ENCODE measurements around the gene IL23A.
"Not testable (repeated sequence)": the region's sequence is repeated elsewhere in the genome, so short reads cannot be mapped to it uniquely, and the experiment has no call there.

Gene IL23A

GRCh38 chr12:56338308-56339157, at the start of gene IL23A:
TSS of gene IL23A (plus strand) at chr12:56338884. CDS start at chr12:56339045, 161 bp downstream.
- intact Hi-C loops (cut with DNase I), result no loop called here
- DNase-seq, result no peak

DNA sequence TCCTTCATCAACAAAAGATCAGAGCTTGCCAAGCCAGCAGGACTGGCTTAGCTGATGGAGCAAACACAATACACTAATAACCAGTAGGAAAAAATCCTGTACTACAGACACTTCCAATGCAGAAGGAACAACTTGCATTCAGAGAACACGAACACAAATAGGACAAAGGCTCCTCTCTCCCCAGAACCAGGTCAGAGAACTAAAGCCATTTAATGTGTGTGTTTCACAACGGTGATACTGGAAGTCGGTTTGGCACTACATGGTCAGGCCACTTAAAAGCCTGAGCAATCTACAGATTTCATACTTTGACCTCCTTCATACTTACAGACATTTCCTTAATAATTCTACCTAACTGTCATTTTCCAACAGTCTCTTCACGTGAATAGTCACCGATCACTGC, 44.9 kb upstream of the IL23A start:
- no peak for DNase-seq
- intact Hi-C loops (cut with DNase I), result no loop called here

DNA sequence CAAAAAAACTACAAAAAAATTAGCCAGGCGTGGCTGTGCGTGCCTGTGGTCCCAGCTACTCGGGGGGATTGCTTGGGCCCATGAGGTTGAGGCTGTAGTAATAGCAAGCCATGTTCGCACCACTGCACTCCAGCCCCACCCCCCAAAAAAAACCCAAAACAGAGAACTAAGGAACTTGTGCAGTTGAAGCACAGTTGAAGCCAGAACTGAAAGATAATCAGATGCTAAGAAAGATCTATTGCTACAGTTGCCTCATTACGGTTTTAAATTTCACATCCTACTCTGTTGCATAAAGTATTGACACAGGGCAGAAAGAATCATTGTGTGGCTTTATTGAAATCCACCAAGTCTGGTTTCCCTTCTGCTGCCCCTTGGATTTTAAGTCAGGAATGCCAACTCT, 42.4 kb upstream of the IL23A start:
- no peak for DNase-seq
- intact Hi-C loops (cut with DNase I), result no loop called here

DNA sequence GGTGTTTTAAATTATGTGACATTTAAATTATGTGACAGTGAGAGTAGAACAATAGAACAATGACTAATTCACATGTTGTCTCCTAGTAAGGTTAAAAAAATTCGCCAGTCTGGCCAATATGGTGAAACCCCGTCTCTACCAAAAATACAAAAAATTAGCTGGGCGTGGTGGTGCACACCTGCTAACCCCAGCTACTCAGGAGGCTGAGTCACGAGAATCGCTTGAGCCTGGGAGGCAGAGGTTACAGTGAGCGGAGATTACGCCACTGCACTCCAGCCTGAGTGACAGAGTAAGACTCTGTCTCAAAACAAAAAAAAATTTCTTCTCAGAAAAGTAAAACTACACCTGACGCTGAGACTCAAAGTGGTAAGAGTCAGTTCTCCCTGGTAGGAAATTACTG, 41.3 kb upstream of the IL23A start:
- intact Hi-C loops (cut with DNase I), result no loop called here
- DNase-seq, result no peak

DNA sequence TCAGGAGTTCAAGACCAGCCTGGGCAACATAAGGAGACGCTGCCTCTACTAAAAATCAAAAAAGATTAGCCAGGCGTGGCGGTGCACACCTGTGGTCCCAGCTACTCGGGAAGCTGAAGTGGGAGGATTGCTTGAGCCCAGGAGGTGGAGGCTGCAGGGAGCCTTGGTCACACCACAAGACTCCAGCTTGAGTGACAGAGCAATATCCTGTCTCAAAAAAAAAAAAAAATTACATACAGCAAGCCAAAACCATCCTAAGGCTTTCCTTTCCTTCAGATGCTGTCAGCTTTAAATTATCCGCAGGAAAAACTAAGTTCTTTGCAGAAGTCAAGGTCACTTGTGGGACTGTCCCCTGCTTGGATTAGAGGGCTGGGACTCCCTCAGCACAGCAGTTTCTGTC, 39.9 kb upstream of the IL23A start:
- intact Hi-C loops (cut with DNase I), result no loop called here
- DNase-seq, result no peak

- peak in 1 of 10 donors; percentile 79 for DNase-seq
- intact Hi-C loops (cut with DNase I), result no loop called here
Measured at GRCh38 chr12:56299308-56299852, 39.3 kb upstream of the IL23A start.

DNA sequence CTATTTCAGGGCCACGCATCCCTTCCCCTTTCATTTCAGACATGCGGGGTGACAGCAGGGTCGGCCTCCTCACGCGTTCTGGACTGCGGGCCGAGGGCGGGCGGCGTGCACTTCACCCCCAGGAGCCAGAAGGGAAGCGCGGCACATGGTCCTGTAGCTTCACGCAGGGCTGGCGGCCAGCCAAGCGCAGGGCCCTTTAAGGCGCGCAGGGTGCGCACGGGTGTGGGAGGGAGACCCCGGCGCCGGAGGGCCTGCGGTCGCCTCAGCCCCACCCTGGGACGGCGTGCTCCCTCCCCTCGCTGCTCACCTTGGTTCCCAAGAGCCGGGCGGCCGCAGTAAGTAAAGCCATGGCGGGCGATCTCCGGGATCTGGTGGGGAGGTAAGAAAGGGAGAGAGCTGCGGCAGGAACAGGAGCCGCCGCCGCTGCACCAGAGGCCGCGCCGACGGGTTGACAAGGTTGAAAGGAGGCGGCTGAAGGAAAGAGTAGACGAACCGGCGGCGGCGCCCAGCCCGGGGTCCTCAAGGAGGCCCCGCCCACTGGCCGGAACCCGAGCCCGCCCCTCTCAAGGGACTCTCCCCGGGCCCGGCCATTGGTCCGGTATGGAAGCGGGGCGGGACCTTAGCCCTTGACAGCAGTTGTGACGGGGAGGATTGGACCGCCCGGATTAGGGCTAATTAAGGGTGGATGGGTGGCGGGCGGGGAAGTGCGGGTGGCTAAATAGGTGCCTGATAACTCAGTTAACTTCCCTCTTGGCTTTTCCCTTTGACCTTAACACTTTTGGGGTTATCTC, 38.6 kb upstream of the IL23A start, which contains the start of gene CS:
Gene CS, minus strand, starts transcription at position 478 of the 791 bp plus-strand sequence. Its CDS starts 129 bp downstream, at position 349.
- intact Hi-C loops (cut with DNase I), result no loop called here
- peak; percentile 97 to 100 (median 99) for DNase-seq

GRCh38 chr12:56300644-56301464, 37.8 kb upstream of the IL23A start:
- DNase-seq, result no peak
- intact Hi-C loops (cut with DNase I), result no loop called here

DNA sequence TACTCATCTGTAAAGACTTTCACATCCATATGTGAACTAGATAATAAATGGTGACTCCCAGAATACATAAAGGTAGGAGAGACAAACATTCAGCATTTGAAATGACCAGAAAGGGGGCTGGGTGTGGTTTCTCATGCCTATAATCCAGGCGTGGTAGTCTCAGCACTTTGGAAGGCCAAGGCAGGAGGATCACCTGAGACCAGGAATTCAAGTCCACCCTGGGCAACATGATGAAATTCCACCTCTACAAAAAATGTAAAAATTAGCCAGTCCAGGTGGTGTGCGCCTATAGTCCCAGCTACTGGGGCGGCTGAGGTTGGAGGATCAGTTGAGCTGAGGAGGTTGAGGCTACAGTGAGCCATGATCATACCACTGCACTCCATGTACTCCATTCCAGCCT, 34.4 kb upstream of the IL23A start:
- no peak for DNase-seq
- intact Hi-C loops (cut with DNase I), result no loop called here

DNA sequence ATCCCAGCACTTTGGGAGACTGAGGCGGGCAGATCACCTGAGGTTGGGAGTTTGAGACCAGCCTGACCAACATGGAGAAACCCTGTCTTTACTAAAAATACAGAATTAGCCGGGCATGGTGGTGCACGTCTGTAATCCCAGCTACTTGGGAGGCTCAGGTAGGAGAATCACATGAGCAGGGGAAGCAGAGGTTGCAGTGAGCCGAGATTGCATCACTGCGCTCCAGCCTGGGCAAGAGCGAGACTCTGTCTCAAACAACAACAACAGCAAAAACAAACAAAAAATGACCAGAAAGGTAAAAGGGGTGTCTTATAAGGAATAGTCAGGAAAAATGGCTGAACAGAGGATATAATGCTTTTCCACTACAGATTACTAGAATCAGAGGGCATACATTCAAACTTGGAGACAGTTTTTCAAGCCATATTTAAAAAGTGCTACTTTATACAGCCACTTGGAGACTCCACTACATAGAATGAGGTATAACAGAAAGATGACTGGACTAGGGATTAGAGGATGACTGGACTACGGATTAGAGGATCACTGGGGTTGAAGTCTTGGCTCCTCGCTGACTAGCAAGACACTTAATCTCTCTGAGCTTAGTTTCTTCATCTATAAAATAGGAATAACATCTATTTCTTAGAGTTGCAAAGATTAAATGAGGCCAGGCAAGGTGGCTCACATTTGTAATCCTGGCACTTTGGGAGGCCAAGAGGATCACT, 33.7 kb upstream of the IL23A start:
- intact Hi-C loops (cut with DNase I), result no loop called here
- no peak for DNase-seq

- intact Hi-C loops (cut with DNase I), result no loop called here
- DNase-seq, result no peak
Measured at GRCh38 chr12:56307221-56307965, 31.3 kb upstream of the IL23A start.

GRCh38 chr12:56308714-56309113, 30.0 kb upstream of the IL23A start:
- peak in 1 of 10 donors; percentile 7 for DNase-seq
- intact Hi-C loops (cut with DNase I), result no loop called here

GRCh38 chr12:56311003-56311402, 27.7 kb upstream of the IL23A start:
- peak in 1 of 10 donors; percentile 9 for DNase-seq
- intact Hi-C loops (cut with DNase I), result no loop called here

- intact Hi-C loops (cut with DNase I), result loop anchor here (5.0 kb wide), 1 partner anchor 147 kb away; no protein-coding TSS in a partner anchor
- DNase-seq, result peak in 6 of 10 donors; percentile 17 to 92 (median 56)
Measured at GRCh38 chr12:56315249-56315621, 23.4 kb upstream of the IL23A start.

- peak; percentile 81 to 99 (median 93) for DNase-seq
- intact Hi-C loops (cut with DNase I), result loop anchor here (5.0 kb wide), 1 partner anchor 146 kb away; no protein-coding TSS in a partner anchor
Measured at GRCh38 chr12:56315622-56316473, 22.8 kb upstream of the IL23A start, which contains the start of gene CNPY2. TSS of gene CNPY2 (minus strand) at chr12:56315988. CDS start at chr12:56315217, 771 bp downstream.

DNA sequence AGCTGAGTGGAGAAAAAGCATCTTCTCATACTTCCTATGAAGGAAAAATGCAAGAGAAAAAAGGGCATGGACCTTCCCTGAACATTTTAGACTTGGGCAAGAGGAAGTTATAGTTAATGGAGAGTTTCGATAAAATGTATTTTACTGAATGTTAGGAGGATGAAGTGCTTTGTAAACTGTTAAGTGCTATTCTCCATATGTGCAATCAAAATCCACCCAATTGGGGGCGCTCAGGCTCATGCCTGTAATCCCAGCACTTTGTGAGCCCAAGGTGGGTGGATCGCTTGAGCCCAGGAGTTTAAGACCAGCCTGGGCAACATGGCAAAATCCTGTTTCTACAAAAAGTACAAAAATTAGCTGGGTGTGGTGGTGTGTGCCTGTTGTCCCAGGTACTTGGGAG, 21.0 kb upstream of the IL23A start:
- intact Hi-C loops (cut with DNase I), result loop anchor here (5.0 kb wide), 1 partner anchor 145 kb away; no protein-coding TSS in a partner anchor
- no peak for DNase-seq

DNA sequence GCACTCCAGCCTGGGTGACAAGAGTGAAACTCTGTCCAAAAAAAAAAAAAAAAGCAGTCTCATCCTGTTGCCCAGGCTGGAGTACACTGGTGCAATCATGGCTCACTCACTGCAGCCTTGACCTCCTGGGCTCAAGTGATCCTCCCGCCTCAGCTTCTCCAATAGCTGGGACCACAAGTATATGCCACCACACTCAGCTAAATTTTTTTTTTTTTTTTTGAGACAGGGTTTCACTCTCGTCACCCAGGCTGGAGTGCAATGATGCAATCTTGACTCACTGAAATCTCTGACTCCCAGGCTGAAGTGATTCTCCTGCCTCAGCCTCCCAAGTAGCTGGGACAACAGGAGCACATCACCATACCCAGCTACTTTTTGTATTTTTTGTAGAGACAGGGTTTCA, 17.7 kb upstream of the IL23A start:
- intact Hi-C loops (cut with DNase I), result no loop called here
- peak in 1 of 10 donors; percentile 31 for DNase-seq

- intact Hi-C loops (cut with DNase I); DNase-seq: not testable (repeated sequence)
Measured at GRCh38 chr12:56321610-56322009, 17.1 kb upstream of the IL23A start.

Data from posterior cingulate gyrus (tissue), 11 donors.